HG03575 (cell line): Measurements from ENCODE around the gene AGPS.
"Not testable (repeated sequence)": the region's sequence is repeated elsewhere in the genome, so short reads cannot be mapped to it uniquely, and the experiment has no call there.

ENCODE experiments used
- ATAC-seq: cut with Tn5 transposase; IDR thresholded peaks from one replicate; pipeline ENCODE4 v1.9.1; 2021; ENCODE audit not compliant: unreplicated experiment, insufficient number of reproducible peaks, low FRiP score; ENCODE audit errors: extremely low read depth

AGPS gene

DNA sequence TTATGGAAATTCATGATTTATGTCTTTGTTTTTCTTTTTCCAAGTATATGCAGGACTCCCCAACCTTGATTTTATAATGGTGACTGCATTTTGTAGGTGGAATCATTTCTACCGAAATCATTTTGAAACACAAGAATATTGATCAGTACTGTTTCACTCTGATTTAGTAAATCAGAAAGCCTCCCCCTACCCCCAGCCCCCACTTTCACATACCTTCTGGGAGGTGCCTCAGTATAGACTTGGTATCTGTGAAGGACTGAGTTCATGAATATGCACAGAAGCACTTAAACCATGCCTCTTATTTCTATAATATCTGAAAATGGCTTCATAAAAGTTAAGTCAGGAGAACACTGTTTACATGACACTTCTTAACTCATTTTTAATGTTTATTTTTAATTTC, 147.7 kb downstream of the AGPS start:
- ATAC-seq, result no peak

DNA sequence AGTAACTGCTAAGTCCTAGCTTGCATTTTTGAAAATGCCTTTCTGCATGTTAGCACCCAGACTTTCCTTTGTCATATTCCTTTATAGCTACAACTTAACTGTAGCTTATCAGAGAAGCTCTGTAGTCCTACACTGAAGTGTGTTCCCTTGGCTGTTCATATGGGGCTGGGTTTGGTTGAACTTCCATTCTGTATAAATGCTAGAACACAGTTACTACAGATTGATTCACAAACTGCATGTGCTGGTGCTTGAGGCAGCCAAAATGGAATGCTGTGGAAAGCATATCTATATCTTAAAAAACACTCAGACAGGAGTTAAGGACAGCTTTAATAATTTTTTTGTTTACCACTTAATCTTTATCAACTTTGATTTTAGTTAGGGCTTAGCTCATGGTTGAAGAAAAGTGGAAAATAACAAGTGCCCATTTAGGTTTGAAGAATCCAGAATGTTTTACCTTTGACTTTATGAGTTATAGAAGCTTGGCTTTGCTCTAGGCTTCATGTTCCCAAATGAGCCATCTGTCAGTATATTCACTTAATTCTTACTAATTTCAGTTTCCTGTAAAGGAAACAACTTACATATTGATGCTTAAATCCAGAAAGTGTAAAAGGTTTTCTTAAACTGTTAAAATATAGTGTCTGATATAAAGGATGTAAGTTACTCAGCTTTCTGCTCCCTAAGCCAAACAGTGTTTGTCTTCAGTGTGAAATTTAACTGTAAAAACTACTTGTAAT, 148.9 kb downstream of the AGPS start:
- ATAC-seq, result no peak

DNA sequence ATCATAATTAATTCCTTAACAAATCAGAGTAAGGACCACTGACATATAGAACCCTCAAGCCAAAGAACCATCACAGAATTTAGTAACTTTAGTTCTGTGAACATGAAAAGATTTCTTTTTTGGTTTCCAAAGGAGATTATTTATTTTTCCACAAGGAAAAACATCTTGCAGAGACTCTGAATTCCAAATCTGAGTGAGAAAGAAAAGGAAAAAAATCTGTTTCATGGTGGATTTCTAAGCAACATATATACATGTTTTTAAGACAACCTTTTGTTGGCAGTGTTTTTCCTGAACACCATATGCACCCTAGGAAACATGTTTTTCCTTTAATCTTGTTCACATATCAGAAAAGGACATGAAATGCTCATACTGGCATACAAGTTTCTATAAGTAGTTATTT, 149.8 kb downstream of the AGPS start:
- no peak for ATAC-seq

DNA sequence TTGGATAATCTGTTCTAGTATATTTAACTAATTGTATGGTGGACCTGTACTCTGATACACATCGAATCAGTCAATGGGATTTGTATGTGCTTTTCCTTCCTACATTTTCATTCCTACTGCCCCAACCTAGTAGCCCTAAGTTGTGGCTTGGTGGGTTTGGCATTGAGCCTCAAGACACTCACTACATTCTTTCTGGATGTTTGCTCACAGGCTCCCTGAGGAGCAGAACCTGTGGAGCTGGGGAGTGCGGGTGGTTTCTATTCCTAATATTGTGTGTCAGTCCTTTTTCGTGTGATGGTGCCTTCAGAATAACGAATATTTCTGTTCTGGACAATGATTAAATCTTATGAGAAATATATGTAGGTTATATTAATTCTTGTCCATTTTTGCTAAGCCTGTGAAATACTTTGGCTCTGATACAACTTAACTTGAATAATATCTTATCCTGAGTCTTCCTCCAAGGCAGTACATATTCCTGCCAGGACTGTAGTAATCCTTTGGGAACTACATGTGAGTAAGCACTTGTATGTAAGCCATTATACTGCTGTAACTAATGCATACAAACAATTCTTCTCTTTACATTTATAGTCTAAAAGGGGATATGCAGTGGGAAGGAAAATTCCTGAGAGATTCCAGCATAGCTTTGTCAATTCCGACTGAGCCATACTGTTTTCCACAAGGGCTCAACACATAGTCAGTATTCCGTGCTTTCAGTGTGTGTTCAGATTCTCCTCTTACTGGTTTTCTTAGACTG, 150.6 kb downstream of the AGPS start:
- ATAC-seq, result no peak

DNA sequence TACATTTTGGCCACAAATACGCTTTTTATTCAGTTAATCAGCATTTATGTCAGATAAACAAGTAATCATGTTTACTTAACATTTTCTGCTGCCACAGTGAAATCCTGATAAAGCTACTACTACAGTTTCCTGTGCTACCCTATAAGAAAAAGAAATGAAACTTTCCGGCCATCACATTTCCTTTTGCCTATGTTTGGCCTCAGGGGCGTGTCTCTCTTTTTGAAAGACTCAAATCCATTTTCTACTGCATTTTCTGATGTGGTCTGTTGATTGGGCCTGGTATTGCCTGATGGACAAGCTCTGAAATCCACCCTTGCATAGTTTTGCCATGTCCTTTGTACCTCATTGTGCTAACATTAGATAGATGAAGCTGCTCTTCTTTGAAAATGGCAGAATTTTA, 152.6 kb downstream of the AGPS start:
- ATAC-seq, result no peak

DNA sequence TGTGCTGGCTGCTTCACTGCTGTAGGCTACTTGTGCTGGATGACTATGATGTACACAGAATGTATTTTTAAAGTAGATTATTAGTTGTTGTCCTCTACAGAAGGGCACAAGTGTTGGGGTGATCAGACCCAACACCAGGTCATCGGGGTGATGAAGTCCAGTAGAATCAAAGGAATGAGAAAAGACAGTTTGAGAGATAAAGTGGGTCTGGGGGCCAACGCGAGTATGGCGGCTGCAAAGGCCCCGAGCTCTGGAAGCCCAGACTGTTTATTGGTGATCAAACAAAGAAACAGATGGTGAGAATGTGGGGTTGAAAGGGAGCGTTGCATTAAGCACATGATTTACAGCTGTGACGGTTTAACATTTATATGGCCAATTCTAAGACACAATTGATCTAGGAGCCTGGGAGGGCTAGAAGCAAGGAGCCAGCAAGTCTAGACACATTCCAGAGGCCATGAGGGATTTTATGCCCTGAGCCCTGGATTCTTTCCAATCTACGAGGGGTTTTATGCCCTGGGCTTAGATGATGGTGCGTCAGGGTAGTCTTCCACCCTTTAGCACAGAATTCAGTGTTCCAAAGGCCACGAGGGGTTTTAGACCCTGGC, 153.5 kb downstream of the AGPS start:
- ATAC-seq, result no peak

DNA sequence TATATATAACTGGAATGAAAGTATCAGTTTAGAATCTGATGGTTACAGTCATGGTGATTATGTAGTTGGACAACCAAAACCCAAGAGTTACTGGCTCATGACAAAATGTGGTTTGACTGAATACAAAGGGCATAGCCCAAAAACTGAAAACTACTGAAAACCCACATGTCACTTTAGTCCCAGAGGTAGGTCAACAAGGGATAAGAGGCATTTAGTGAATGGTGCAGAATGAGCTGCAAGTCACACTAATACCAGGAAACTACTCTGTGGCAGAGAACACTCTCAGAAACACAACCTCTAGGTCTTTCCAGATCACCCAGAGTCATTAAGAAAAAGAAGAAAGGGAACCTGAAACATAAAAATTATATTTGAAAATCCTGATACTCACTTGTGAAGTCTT, 154.5 kb downstream of the AGPS start:
- peak; percentile 93 for ATAC-seq

DNA sequence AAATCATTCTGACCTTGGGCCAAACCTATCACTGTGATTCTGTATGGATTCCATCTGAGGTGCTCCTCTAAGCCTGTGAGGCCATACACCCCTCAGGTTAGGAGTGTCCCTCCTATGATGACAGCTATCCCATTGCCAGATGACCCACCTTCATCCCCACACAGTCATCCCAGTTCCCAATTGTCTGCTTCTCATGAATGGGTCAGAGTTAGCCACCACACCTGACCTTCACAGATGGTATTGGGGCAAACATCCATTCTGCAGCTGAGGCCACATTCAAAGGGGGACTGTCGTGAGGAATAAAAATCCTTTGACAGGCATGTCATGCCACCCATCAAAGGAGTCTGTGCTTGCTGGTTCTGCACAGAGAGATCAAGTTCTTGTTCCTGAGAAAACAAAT, 155.2 kb downstream of the AGPS start:
- ATAC-seq, result no peak

DNA sequence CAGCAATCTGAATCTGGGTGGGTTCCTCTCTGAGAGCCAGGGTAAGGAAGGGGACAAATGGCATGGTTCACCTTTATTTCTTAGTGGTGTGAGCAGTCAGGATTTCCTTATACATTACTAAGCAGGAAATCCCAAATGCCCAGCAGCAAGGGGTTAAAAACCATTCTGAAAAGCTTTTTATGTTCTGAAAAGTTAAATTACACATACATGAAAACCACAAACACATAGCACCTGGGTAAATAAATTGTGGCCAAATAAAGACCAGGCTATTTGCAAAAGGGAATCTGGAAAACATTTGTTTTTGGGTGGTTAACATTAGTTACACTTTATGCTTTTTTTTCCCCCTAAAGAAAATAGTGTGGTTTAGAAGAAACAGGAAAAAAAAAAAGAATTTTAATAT, 156.1 kb downstream of the AGPS start:
- ATAC-seq, result no peak

DNA sequence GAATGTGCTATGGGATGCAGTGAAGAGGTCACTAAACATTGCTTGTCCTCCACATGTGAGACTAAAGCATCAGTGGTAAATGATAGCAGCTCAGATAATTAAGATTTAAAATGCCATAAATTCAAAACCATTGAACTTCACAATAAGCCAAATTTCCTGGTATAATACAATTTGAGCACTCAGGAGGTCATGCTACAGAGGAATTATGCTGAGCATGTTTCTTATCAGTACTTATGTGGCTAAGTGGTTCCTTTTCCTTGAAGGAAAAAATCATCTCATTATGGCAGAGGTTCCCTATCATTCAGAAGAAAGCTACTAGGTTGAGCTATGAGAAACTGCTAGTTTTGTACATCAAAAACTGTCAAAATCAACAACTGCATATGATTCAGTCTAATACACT, 156.6 kb downstream of the AGPS start:
- no peak for ATAC-seq

DNA sequence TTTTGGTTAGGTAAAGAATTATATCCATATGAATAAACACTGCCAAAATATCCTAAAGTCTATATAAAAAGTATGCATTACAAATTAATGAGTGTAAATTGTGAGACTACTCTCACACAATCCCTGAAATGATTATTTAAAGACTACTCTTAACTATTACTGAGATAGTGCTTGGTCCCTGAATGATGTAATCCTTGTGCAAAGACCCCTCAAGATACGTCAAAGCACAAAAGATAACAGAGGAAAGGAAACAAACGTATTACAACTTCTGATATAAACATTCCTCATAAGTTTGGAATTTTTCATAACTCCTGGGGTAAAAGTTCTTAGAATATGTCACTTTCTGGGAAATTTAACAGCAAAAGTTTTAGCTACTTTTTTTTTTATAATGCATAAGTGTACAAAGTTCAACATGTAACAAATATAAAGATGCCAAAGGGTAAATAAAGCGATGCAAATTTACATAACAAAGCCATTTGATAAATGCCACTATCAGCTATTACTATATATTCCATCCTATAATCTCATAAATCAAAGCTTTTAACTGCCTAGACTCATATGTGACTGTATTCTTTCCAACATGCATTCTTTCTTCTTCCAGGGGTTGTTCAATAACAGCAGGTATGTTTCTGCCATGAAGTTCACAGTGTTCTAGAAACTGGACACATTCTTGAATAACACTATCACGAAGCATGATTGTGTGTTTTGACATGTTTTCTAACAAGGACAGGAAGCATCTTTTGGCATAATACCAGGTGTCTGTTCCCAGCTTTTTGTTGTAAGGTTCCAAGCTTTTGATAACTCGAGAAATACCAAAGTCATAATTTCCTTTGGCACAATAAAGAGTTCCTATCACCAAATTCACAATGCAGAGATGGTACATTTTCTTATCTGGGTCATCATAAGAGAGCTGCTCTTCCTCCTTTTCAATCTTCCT, 158.0 kb downstream of the AGPS start:
- ATAC-seq, result no peak

DNA sequence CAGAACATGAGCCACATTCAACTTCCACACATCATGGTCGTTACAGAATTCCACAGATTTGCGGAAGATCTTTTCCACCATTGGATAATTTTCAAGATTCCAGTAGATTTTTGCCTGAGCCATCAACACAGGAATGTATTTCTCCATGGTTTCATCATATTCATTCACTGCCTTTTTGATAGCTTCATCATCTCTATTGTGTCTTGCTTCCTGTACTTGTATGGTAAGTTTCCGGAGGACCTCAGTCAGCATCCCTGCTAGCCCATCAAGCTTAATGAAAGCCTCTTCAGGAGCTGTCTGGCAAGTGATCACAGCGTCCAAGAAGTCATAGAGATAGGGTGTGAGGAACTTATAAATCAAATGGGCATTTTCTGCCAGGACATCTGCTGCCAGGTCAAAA, 158.8 kb downstream of the AGPS start:
- not testable (repeated sequence) for ATAC-seq

DNA sequence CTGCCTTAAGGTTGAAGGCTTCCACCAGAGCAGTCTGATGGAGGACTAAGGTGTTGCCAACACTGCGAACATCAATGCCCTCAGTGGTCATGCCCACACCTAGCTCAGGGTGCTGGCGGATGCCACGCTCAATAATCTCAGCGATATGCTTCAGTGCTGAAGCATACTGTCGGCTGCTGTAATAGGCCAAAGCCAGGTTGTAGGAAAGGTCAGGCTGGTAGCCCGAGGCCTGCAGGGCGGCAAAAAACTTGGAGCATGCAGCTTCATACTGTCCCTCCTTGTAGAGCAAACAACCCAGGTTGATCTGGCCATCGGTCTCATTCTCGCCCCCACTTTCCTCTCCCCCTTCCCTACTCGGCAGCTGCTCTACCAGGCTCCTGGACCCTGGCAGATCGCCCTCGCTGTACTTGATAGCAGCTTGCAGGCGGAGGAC, 159.4 kb downstream of the AGPS start:
- ATAC-seq, result no peak

DNA sequence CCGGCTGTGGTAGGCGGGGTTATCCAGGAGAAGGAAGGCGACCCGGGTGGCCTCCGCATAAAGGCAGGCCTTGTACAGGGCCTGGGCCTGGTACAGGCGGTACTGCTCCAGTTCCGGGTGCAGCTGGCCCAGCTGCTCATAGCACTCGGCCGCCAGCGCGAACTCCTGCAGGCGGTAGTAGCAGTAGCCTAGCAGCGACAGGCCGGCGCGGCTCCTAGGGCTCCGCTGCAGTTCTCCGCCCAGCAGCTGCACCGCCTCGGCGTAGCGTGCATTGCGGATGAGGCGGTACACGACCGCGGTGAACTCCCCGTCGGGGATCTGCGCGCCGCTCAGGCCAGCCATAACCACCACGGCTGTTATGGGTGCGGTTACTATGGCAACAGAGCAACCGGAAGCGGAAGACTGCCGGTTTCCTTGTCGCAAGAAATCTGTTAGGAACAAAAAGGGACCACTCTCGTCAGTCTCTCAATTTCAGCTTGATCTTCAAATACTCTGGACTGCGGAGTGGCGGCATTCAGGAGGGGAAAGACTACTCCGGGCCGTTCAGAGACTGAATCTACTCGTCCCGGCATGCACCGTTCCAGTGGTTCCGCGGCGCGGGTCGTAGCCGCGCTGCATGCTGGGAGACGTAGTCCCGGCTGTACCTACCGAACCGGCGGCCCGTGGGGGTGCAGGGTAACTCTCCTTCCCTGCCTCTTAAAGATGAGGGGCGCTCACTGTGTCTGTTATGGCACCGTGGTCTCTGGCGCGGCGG, 160.0 kb downstream of the AGPS start:
- ATAC-seq, result peak; percentile 65

DNA sequence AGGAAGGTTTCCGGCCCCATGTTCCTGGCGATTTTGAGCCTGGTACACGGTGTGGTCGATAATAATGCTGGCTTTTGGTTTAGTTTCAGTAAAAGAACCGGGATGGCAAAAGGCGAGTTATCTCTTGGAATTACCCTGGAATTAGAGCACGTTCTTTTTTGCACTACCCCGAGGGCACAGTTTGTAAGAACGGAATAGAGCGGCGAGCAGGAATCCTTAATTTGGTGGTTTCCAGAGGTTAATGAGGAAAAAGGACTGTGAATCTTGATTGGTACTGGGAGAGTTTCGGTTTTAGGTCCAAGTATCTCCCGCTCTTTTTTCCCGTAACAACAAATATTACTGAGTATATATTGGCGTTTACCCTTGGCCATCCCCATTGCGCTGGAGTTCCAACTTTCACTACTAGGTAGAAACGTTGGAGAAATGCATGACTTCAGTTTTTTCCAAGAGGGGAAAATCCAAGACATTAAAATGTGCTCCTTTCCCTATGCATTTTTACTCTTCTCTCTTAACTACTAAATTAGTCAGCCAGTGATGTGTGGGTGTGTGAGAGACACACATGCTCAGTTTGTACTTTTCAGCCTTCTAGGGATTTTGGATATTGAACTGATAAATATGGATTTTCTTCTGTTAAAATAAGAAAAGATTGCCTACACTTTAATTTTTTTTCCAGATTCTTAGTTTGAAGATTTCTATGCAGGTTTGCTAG, 160.8 kb downstream of the AGPS start:
- ATAC-seq, result no peak

DNA sequence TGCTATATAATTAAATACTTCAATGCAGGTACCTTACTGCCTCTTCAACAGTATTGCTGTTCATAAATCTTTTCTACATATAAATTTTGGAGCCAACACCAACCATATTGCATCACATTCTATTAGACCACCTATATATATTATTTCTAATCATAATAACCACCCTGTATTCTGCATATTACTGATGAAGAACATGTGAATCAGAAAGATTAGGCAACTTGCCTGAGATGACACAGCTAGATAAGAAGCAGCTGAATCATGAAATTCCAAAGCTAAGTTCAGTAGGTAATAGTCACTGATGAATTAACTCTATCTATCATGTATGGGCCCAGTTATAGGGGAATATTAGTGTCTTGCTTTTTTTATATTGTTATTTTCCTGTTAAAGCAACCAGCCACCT, 161.8 kb downstream of the AGPS start:
- ATAC-seq, result no peak

DNA sequence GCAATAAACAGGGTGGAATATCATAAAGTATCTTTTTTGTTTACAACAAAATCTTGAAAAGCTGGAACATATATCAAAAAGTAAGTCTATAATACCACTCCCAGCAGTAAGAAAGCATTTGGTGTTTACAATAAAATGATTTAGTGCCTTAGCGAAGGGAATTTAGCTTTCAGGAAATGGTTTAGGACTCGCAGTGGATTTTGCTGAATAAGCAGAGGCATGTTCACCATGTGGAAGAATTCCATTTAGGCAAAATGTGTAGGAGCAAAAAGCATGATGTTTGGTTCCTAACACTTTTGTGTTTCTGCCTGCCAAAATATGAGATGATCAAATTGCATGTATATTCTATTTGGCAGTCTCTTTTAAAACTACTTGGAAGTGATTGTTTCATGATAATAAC, 163.6 kb downstream of the AGPS start:
- ATAC-seq, result no peak

DNA sequence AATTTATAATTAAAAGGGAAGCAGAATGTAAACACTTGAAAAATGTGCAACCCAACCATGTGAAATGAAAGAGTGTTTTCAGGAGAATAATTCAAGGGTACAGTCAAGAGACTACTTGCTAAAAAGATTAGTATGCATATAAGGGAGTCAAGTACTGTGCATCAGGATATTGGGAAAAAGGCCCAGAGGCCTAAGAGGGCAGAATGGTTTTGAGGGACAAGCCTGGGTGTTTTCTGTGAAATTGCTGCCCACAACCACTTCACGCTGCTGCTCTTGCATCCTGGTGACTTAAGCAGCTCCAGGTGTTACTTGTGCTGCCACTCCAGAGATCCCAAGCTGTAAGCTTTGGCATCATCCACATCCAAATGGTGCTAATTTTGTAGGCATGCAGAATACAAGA, 165.2 kb downstream of the AGPS start:
- no peak for ATAC-seq
